Endothelial cell of umbilical vein (primary cell): Measurements from ENCODE around the gene IGSF11.
"Not testable (repeated sequence)": the region's sequence is repeated elsewhere in the genome, so short reads cannot be mapped to it uniquely, and the experiment has no call there.

Source experiments
- EZH2 ChIP-seq: IDR thresholded peaks from 2 replicates; pipeline ENCODE4 v1.6.1; 2012; ENCODE audit warnings: borderline replicate concordance, low read depth, mild to moderate bottlenecking, moderate library complexity, low read length, inconsistent platforms; ENCODE audit not compliant: severe bottlenecking
- POLR2A ChIP-seq: IDR thresholded peaks from 2 replicates; pipeline ENCODE4 v1.6.1; 2012; ENCODE audit warnings: low read depth, mild to moderate bottlenecking, control low read depth, low read length
- POLR2AphosphoS5 ChIP-seq: IDR thresholded peaks from 2 replicates; pipeline ENCODE4 v1.6.1; 2012; ENCODE audit warnings: low read depth, mild to moderate bottlenecking, control low read depth, low read length, moderate library complexity; ENCODE audit not compliant: insufficient read depth
- TF ChIP-seq, protein P1 (sequence below): IDR thresholded peaks from 2 replicates; pipeline ENCODE4 v1.6.1; 2011; ENCODE audit not compliant: insufficient read depth, insufficient read length
- TF ChIP-seq, protein P2 (sequence below), 2 donors: IDR thresholded peaks; 1 replicate in 1 of 2; 2 replicates in 1 of 2; pipeline ENCODE4 v1.5.1; 2011; ENCODE audit warnings: low read length in 2 of 2, mild to moderate bottlenecking in 2 of 2, moderate library complexity in 2 of 2, control low read depth in 1 of 2, inconsistent platforms in 1 of 2, low read depth in 1 of 2; ENCODE audit not compliant: insufficient read depth in 1 of 2; ENCODE audit errors: extremely low read depth in 1 of 2

DNA sequence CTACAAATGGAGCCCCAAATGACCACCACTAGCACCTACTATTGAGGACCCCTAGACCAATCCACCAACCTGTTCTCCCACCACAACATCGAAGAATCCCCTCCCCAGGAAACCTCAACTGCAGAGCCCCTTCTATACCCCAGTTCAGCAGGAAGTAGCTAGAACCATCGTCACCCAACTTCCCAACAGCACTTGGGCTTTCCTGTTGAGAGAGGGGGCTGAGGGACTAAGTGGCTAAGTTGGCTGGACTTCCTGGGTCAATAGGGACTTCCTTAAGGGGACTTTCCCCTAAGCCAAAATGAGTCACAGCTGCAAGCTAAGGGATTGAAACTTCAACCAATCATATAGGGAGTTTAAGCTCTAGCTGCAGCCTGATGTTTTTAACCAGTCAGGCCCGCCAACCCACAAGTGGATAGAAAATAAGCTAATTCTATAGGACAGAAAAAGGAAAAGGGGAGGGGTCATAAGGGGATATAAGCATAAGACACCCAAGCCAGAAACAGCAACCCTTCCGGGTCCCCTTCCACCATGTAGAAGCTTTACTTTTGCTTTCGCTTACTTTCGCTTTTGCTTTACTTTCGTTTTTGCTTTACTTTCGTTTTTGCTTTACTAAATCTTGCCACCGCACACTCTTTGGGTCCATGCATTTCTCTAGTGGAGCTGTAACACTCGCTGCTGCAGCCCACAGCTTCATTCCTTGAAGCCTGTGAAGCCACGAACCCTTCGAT lies 183.0 kb downstream of the IGSF11 start:
- not testable (repeated sequence) for TF ChIP-seq EZH2, POLR2A, POLR2AphosphoS5
- TF ChIP-seq, protein P1, sequence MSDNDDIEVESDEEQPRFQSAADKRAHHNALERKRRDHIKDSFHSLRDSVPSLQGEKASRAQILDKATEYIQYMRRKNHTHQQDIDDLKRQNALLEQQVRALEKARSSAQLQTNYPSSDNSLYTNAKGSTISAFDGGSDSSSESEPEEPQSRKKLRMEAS, result not testable (repeated sequence)
- TF ChIP-seq, protein P2, sequence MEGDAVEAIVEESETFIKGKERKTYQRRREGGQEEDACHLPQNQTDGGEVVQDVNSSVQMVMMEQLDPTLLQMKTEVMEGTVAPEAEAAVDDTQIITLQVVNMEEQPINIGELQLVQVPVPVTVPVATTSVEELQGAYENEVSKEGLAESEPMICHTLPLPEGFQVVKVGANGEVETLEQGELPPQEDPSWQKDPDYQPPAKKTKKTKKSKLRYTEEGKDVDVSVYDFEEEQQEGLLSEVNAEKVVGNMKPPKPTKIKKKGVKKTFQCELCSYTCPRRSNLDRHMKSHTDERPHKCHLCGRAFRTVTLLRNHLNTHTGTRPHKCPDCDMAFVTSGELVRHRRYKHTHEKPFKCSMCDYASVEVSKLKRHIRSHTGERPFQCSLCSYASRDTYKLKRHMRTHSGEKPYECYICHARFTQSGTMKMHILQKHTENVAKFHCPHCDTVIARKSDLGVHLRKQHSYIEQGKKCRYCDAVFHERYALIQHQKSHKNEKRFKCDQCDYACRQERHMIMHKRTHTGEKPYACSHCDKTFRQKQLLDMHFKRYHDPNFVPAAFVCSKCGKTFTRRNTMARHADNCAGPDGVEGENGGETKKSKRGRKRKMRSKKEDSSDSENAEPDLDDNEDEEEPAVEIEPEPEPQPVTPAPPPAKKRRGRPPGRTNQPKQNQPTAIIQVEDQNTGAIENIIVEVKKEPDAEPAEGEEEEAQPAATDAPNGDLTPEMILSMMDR (IDR thresholded peaks at IDR 0.05; ENCODE audit: extremely low read depth in 1 of 2, insufficient read depth in 1 of 2, low read depth in 1 of 2, low read length in 2 of 2), result not testable (repeated sequence)
